ENCODE data around the gene NAP1L4. TPM values are rescaled to one million over a fixed set of nuclear protein-coding genes. Genes with fewer than 3 reads are reported as not detected.
A peak's percentile ranks its signal among the peaks of the same experiment; 100 is the strongest.

NAP1L4 gene
- total RNA-seq (2014; rRNA removed; shearing (Covaris generic); ENCODE audit: low replicate concordance), result 98.0 and 116 TPM in 2 replicates

- Histone ChIP-seq H3K27me3 (no peaks in the 10 kb centered on the region), H3K9me3 (no peaks in the 10 kb centered on the region), H3K4me3 (peak within 1 kb of the TSS; percentile 76), H3K36me3 (peaks cover 13% of the 10 kb centered on the region)
- peak; percentile 92 for DNase-seq
Measured at GRCh38 chr11:2992234-2992996, at the start of gene NAP1L4. Gene NAP1L4, minus strand, starts transcription at chr11:2992329. Its CDS starts 13,109 bp downstream, at chr11:2979220.

GRCh38 chr11:3040881-3041280 lies 48.8 kb upstream of the NAP1L4 start:
- peaks cover 64% of the 10 kb centered on the region for H3K36me3 ChIP-seq
- no peaks in the 10 kb centered on the region for H3K27me3 ChIP-seq
- H3K4me3 ChIP-seq, result no peak overlapping the region
- H3K9me3 ChIP-seq, result no peaks in the 10 kb centered on the region
- DNase-seq, result no peak

GRCh38 chr11:3037945-3038271 lies 45.8 kb upstream of the NAP1L4 start:
- Histone ChIP-seq H3K9me3 (no peaks in the 10 kb centered on the region), H3K4me3 (no peak overlapping the region), H3K27me3 (no peaks in the 10 kb centered on the region), H3K36me3 (peaks cover 68% of the 10 kb centered on the region)
- DNase-seq, result no peak

- H3K9me3 ChIP-seq, result no peaks in the 10 kb centered on the region
- H3K36me3 ChIP-seq, result peaks cover 70% of the 10 kb centered on the region
- H3K27me3 ChIP-seq, result no peaks in the 10 kb centered on the region
- DNase-seq, result peak; percentile 49
- no peak overlapping the region for H3K4me3 ChIP-seq
Measured at GRCh38 chr11:3037040-3037944, 45.2 kb upstream of the NAP1L4 start.

GRCh38 chr11:3036419-3036818 lies 44.3 kb upstream of the NAP1L4 start:
- H3K36me3 ChIP-seq, result peaks cover 61% of the 10 kb centered on the region
- H3K4me3 ChIP-seq, result no peak overlapping the region
- no peak for DNase-seq
- H3K9me3 ChIP-seq, result no peaks in the 10 kb centered on the region
- H3K27me3 ChIP-seq, result no peaks in the 10 kb centered on the region

GRCh38 chr11:3035333-3035732 lies 43.2 kb upstream of the NAP1L4 start:
- Histone ChIP-seq H3K9me3 (no peaks in the 10 kb centered on the region), H3K4me3 (no peak overlapping the region), H3K36me3 (peaks cover 58% of the 10 kb centered on the region), H3K27me3 (no peaks in the 10 kb centered on the region)
- DNase-seq, result no peak

- Histone ChIP-seq H3K9me3 (no peaks in the 10 kb centered on the region), H3K36me3 (peaks cover 45% of the 10 kb centered on the region), H3K27me3 (no peaks in the 10 kb centered on the region), H3K4me3 (no peak overlapping the region)
- DNase-seq, result no peak
Measured at GRCh38 chr11:3030289-3031070, 38.4 kb upstream of the NAP1L4 start.

GRCh38 chr11:3028813-3029212 lies 36.7 kb upstream of the NAP1L4 start:
- H3K9me3 ChIP-seq, result no peaks in the 10 kb centered on the region
- peaks cover 48% of the 10 kb centered on the region for H3K36me3 ChIP-seq
- H3K4me3 ChIP-seq, result no peak overlapping the region
- DNase-seq, result no peak
- no peaks in the 10 kb centered on the region for H3K27me3 ChIP-seq

- DNase-seq, result no peak
- Histone ChIP-seq H3K9me3 (no peaks in the 10 kb centered on the region), H3K27me3 (no peaks in the 10 kb centered on the region), H3K36me3 (peaks cover 43% of the 10 kb centered on the region), H3K4me3 (no peak overlapping the region)
Measured at GRCh38 chr11:3026803-3027202, 34.7 kb upstream of the NAP1L4 start.

- DNase-seq, result no peak
- no peak overlapping the region for H3K4me3 ChIP-seq
- peaks cover 31% of the 10 kb centered on the region for H3K36me3 ChIP-seq
- no peaks in the 10 kb centered on the region for H3K9me3 ChIP-seq
- H3K27me3 ChIP-seq, result no peaks in the 10 kb centered on the region
Measured at GRCh38 chr11:3022982-3023381, 30.9 kb upstream of the NAP1L4 start.

GRCh38 chr11:3022300-3022967 lies 30.3 kb upstream of the NAP1L4 start:
- peaks cover 32% of the 10 kb centered on the region for H3K36me3 ChIP-seq
- no peak for DNase-seq

GRCh38 chr11:3021125-3021524 lies 29.0 kb upstream of the NAP1L4 start:
- peak; percentile 27 for DNase-seq
- Histone ChIP-seq H3K27me3 (no peaks in the 10 kb centered on the region), H3K4me3 (no peak overlapping the region), H3K36me3 (peaks cover 34% of the 10 kb centered on the region), H3K9me3 (no peaks in the 10 kb centered on the region)

More at GRCh38 chr11:3022300-3022967, 30.3 kb upstream of the NAP1L4 start:
- H3K27me3 ChIP-seq, result no peaks in the 10 kb centered on the region
- H3K9me3 ChIP-seq, result no peaks in the 10 kb centered on the region
- H3K4me3 ChIP-seq, result no peak overlapping the region

GRCh38 chr11:3020011-3020410 lies 27.9 kb upstream of the NAP1L4 start:
- DNase-seq, result no peak
- H3K4me3 ChIP-seq, result no peak overlapping the region
- peaks cover 31% of the 10 kb centered on the region for H3K36me3 ChIP-seq
- H3K9me3 ChIP-seq, result no peaks in the 10 kb centered on the region
- H3K27me3 ChIP-seq, result no peaks in the 10 kb centered on the region

GRCh38 chr11:3018596-3018995 lies 26.5 kb upstream of the NAP1L4 start:
- no peak overlapping the region for H3K4me3 ChIP-seq
- no peak for DNase-seq
- H3K27me3 ChIP-seq, result no peaks in the 10 kb centered on the region
- H3K9me3 ChIP-seq, result no peaks in the 10 kb centered on the region
- H3K36me3 ChIP-seq, result peaks cover 32% of the 10 kb centered on the region

- H3K9me3 ChIP-seq, result no peaks in the 10 kb centered on the region
- DNase-seq, result no peak
- H3K4me3 ChIP-seq, result no peak overlapping the region
- H3K27me3 ChIP-seq, result no peaks in the 10 kb centered on the region
- peaks cover 44% of the 10 kb centered on the region for H3K36me3 ChIP-seq
Measured at GRCh38 chr11:3016861-3017260, 24.7 kb upstream of the NAP1L4 start.

- no peak for DNase-seq
- Histone ChIP-seq H3K27me3 (no peaks in the 10 kb centered on the region), H3K9me3 (no peaks in the 10 kb centered on the region), H3K36me3 (peaks cover 49% of the 10 kb centered on the region), H3K4me3 (no peak overlapping the region)
Measured at GRCh38 chr11:3015796-3016195, 23.7 kb upstream of the NAP1L4 start.
